Stimulated activated CD4-positive, alpha-beta T cell treated with anti-CD3 and anti-CD28 coated beads, Interleukin-12 subunit alpha, Interleukin-12 subunit beta, amount 100 ng/mL, for 48 hours (primary cell): ENCODE measurements around the gene ZNF580.

ENCODE experiments used
- DNase-seq, 3 donors: peaks; one replicate each; pipeline ENCODE4 v3.0.0-alpha.2; 2020; ENCODE audit warnings: low read depth in 2 of 3, low spot score in 1 of 3

ZNF580 gene

GRCh38 chr19:55623130-55623529 is 17.7 kb upstream of the ZNF580 start:
- DNase-seq = no peak

- DNase-seq = no peak
These were observed 17.2 kb upstream of the ZNF580 start for GRCh38 chr19:55623561-55623960.

GRCh38 chr19:55624109-55625003 is 16.4 kb upstream of the ZNF580 start, which contains the start of gene ZNF784:
ZNF784 (minus strand) TSS chr19:55624566; CDS start chr19:55624561, 5 bp downstream.
- peak; percentile 87 to 91 (median 89) for DNase-seq

GRCh38 chr19:55625004-55625326 is 15.8 kb upstream of the ZNF580 start:
- DNase-seq = no peak

- peak in 2 of 3 donors; percentile 29 to 44 for DNase-seq
These were observed 14.5 kb upstream of the ZNF580 start for GRCh38 chr19:55626350-55626749.

- peak; percentile 77 to 96 (median 84) for DNase-seq
These were observed 8.4 kb upstream of the ZNF580 start for GRCh38 chr19:55632463-55632834.

GRCh38 chr19:55633861-55634260 is 6.9 kb upstream of the ZNF580 start:
- no peak for DNase-seq

GRCh38 chr19:55635334-55635717 is 5.5 kb upstream of the ZNF580 start:
- DNase-seq = no peak

- DNase-seq = no peak
These were observed 4.9 kb upstream of the ZNF580 start for GRCh38 chr19:55635856-55636440.

GRCh38 chr19:55636723-55637122 is 4.1 kb upstream of the ZNF580 start:
- no peak for DNase-seq

- DNase-seq = no peak
These were observed 3.3 kb upstream of the ZNF580 start for GRCh38 chr19:55637534-55637933.

GRCh38 chr19:55638864-55639359 is 1.9 kb upstream of the ZNF580 start:
- peak; percentile 52 to 66 (median 54) for DNase-seq

- DNase-seq = peak; percentile 43 to 72 (median 71)
These were observed 692 bp upstream of the ZNF580 start for GRCh38 chr19:55640043-55640576.

GRCh38 chr19:55641426-55642152 is 787 bp downstream of the ZNF580 start:
- DNase-seq = no peak

GRCh38 chr19:55642153-55643002 is 1.6 kb downstream of the ZNF580 start:
- DNase-seq = no peak

GRCh38 chr19:55643003-55643886 is 2.4 kb downstream of the ZNF580 start, which contains the start of gene ZNF581:
ZNF581 (plus strand) TSS chr19:55643649; CDS start chr19:55644572, 923 bp downstream.
- peak; percentile 76 to 81 (median 80) for DNase-seq

- no peak for DNase-seq
These were observed 3.0 kb downstream of the ZNF580 start for GRCh38 chr19:55643887-55644176.

- no peak for DNase-seq
These were observed 3.5 kb downstream of the ZNF580 start for GRCh38 chr19:55644191-55644833.

GRCh38 chr19:55644842-55645511 is 4.2 kb downstream of the ZNF580 start:
- no peak for DNase-seq
